SU-DHL-6 (cell line): ENCODE data around the gene ATRIP.

Experiments
- H2AFZ ChIP-seq: fragments of 200-600 bp; sonication (generic); 2 replicates; pipeline ENCODE4 v1.6.1; 2014; ENCODE audit warnings: low read depth, mild to moderate bottlenecking, moderate library complexity, mixed read lengths, antibody characterized with exemption, low read length; ENCODE audit not compliant: severe bottlenecking
- H3F3A ChIP-seq: fragments of 200-600 bp; shearing (Covaris generic); 2 replicates; pipeline ENCODE4 v1.6.0; 2016; ENCODE audit warnings: antibody characterized with exemption, mild to moderate bottlenecking; ENCODE audit not compliant: insufficient read depth
- H3K27ac ChIP-seq: fragments of 200-600 bp; sonication (generic); 2 replicates; pipeline ENCODE4 v1.5.1; 2016; ENCODE audit warnings: low read depth, mild to moderate bottlenecking, low read length, moderate library complexity, mixed read lengths
- H3K27me3 ChIP-seq: fragments of 200-600 bp; sonication (generic), shearing (Covaris generic); 2 replicates; pipeline ENCODE4 v1.6.0; 2014; ENCODE audit warnings: mild to moderate bottlenecking, low read length
- H3K36me3 ChIP-seq: fragments of 200-600 bp; sonication (generic); 2 replicates; pipeline ENCODE4 v1.6.1; 2014; ENCODE audit warnings: mild to moderate bottlenecking, low read length, mixed read lengths
- H3K4me2 ChIP-seq: fragments of 300-600, 200-600 bp; shearing (Covaris generic), sonication (generic); 2 replicates; pipeline ENCODE4 v1.6.0; 2014; ENCODE audit warnings: low read length, low read depth, mild to moderate bottlenecking; ENCODE audit not compliant: poor library complexity, severe bottlenecking
- H3K4me3 ChIP-seq: fragments of 200-600 bp; sonication (generic); 2 replicates; pipeline ENCODE4 v1.5.1; 2014; ENCODE audit warnings: antibody characterized with exemption, low read length, mild to moderate bottlenecking, mixed read lengths; ENCODE audit not compliant: insufficient read depth, poor library complexity, severe bottlenecking
- H3K79me2 ChIP-seq: fragments of 200-600 bp; sonication (generic); 2 replicates; pipeline ENCODE4 v1.6.1; 2014; ENCODE audit warnings: mild to moderate bottlenecking, low read length, moderate library complexity; ENCODE audit not compliant: insufficient read depth
- H3K9ac ChIP-seq: fragments of 200-600 bp; sonication (generic); 2 replicates; pipeline ENCODE4 v1.7.0; 2014; ENCODE audit warnings: mild to moderate bottlenecking, low read length
- H3K9me2 ChIP-seq: fragments of 200-600 bp; sonication (generic); replicated peaks from 2 replicates; pipeline ENCODE4 v1.6.1; 2014; ENCODE audit warnings: low read length; ENCODE audit not compliant: insufficient read depth
- H3K9me3 ChIP-seq: fragments of 200-600 bp; sonication (generic); 2 replicates; pipeline ENCODE4 v1.6.1; 2014; ENCODE audit warnings: low read length, mixed read lengths; ENCODE audit not compliant: insufficient read depth
- H4K20me1 ChIP-seq: fragments of 200-600 bp; sonication (generic); 2 replicates; pipeline ENCODE4 v1.6.1; 2014; ENCODE audit warnings: low read depth, mild to moderate bottlenecking, antibody characterized with exemption, low read length, moderate library complexity, mixed read lengths
- CTCF ChIP-seq: fragments of 200-600 bp; sonication (generic); IDR thresholded peaks from one replicate; pipeline ENCODE4 v1.5.1; 2017; ENCODE audit warnings: antibody characterized with exemption, mild to moderate bottlenecking, low read length, moderate library complexity; ENCODE audit not compliant: insufficient read depth, poor library complexity, severe bottlenecking
- EZH2phosphoT487 ChIP-seq: fragments of 200-600 bp; sonication (generic), shearing (Covaris generic); conservative IDR thresholded peaks from 2 replicates; pipeline ENCODE4 v1.6.1; 2018; ENCODE audit warnings: mild to moderate bottlenecking, antibody characterized with exemption, low read length, moderate library complexity, mixed read lengths

Gene ATRIP

GRCh38 chr3:48428572-48429316 is 17.8 kb upstream of the ATRIP start:
- H3F3A ChIP-seq = no peaks in the 10 kb centered on the region
- no peaks in the 10 kb centered on the region for H4K20me1 ChIP-seq
- peak overlapping the region; percentile 49 for H3K4me3 ChIP-seq
- H3K9ac ChIP-seq = peak overlapping the region; percentile 51
- H3K36me3 ChIP-seq = no peaks in the 10 kb centered on the region
- no peaks in the 10 kb centered on the region for H3K79me2 ChIP-seq
- no peaks in the 10 kb centered on the region for H3K9me3 ChIP-seq
- H3K27ac ChIP-seq = no peak overlapping the region
- peak overlapping the region; percentile 55 for H3K4me2 ChIP-seq
- H3K9me2 ChIP-seq = no peaks in the 10 kb centered on the region
- H3K27me3 ChIP-seq = no peaks in the 10 kb centered on the region
- peak overlapping the region; percentile 68 for H2AFZ ChIP-seq
- TF ChIP-seq CTCF (no peak), EZH2phosphoT487 (peak; percentile 99)

GRCh38 chr3:48429317-48429959 is 17.1 kb upstream of the ATRIP start:
- H3K27me3 ChIP-seq = no peaks in the 10 kb centered on the region
- H2AFZ ChIP-seq = peak overlapping the region; percentile 68
- H3K9me2 ChIP-seq = no peaks in the 10 kb centered on the region
- peak overlapping the region; percentile 55 for H3K4me2 ChIP-seq
- no peaks in the 10 kb centered on the region for H3F3A ChIP-seq
- H3K9ac ChIP-seq = peak overlapping the region; percentile 51
- no peaks in the 10 kb centered on the region for H3K79me2 ChIP-seq
- H3K36me3 ChIP-seq = no peaks in the 10 kb centered on the region
- H4K20me1 ChIP-seq = no peaks in the 10 kb centered on the region
- TF ChIP-seq CTCF (no peak), EZH2phosphoT487 (no peak)
- no peak overlapping the region for H3K27ac ChIP-seq
- no peaks in the 10 kb centered on the region for H3K9me3 ChIP-seq
- H3K4me3 ChIP-seq = peak overlapping the region; percentile 49

GRCh38 chr3:48429960-48430707 is 16.4 kb upstream of the ATRIP start, which contains the start of gene PLXNB1:
TSS of gene PLXNB1 (minus strand) at chr3:48430086. CDS start at chr3:48424611, 5,475 bp downstream.
- Histone ChIP-seq H3K79me2 (no peaks in the 10 kb centered on the region), H3F3A (no peaks in the 10 kb centered on the region), H3K36me3 (no peaks in the 10 kb centered on the region), H3K4me2 (peak within 1 kb of the TSS; percentile 55), H3K27me3 (no peaks in the 10 kb centered on the region), H3K4me3 (peak within 1 kb of the TSS; percentile 49), H3K9me3 (no peaks in the 10 kb centered on the region), H3K9ac (peak within 1 kb of the TSS; percentile 51), H4K20me1 (no peaks in the 10 kb centered on the region), H2AFZ (peak within 1 kb of the TSS; percentile 68), H3K9me2 (no peaks in the 10 kb centered on the region), H3K27ac (no peak within 1 kb of the TSS)
- TF ChIP-seq EZH2phosphoT487 = no peak
- no peak for TF ChIP-seq CTCF
